HG03442 (cell line): ENCODE results near the gene SMAGP.
"Not testable (repeated sequence)": the region's sequence is repeated elsewhere in the genome, so short reads cannot be mapped to it uniquely, and the experiment has no call there.

ENCODE experiments used
- ATAC-seq: cut with Tn5 transposase; IDR thresholded peaks from one replicate; pipeline ENCODE4 v1.9.1; 2021; ENCODE audit warnings: mild to moderate bottlenecking, moderate library complexity; ENCODE audit not compliant: unreplicated experiment

Gene SMAGP

GRCh38 chr12:51227112-51227511 is 43.1 kb downstream of the SMAGP start:
- ATAC-seq = not testable (repeated sequence)

- ATAC-seq = no peak
These were observed 44.4 kb downstream of the SMAGP start for GRCh38 chr12:51225771-51226170.

GRCh38 chr12:51225234-51225633 is 45.0 kb downstream of the SMAGP start:
- ATAC-seq = no peak

- no peak for ATAC-seq
These were observed 45.6 kb downstream of the SMAGP start for GRCh38 chr12:51224625-51225024.

GRCh38 chr12:51222461-51222860 is 47.8 kb downstream of the SMAGP start:
- no peak for ATAC-seq

- ATAC-seq = not testable (repeated sequence)
These were observed 50.4 kb downstream of the SMAGP start for GRCh38 chr12:51219857-51220256.

GRCh38 chr12:51219322-51219721 is 50.9 kb downstream of the SMAGP start:
- no peak for ATAC-seq

GRCh38 chr12:51218607-51219161 is 51.5 kb downstream of the SMAGP start:
- no peak for ATAC-seq

GRCh38 chr12:51217968-51218606 is 52.1 kb downstream of the SMAGP start, which contains the start of gene POU6F1:
POU6F1 (minus strand) TSS chr12:51218062; CDS start chr12:51206836, 11,226 bp downstream.
- peak; percentile 60 for ATAC-seq

- ATAC-seq = peak; percentile 53
These were observed 52.9 kb downstream of the SMAGP start for GRCh38 chr12:51217133-51217967.

GRCh38 chr12:51216642-51217041 is 53.6 kb downstream of the SMAGP start:
- no peak for ATAC-seq

- ATAC-seq = no peak
These were observed 55.3 kb downstream of the SMAGP start for GRCh38 chr12:51214895-51215294.

GRCh38 chr12:51210690-51211395 is 59.4 kb downstream of the SMAGP start:
- no peak for ATAC-seq

- no peak for ATAC-seq
These were observed 61.0 kb downstream of the SMAGP start for GRCh38 chr12:51209259-51209658.

- no peak for ATAC-seq
These were observed 62.1 kb downstream of the SMAGP start for GRCh38 chr12:51208016-51208660.

- ATAC-seq = no peak
These were observed 64.9 kb downstream of the SMAGP start for GRCh38 chr12:51205350-51205749.

- ATAC-seq = no peak
These were observed 67.5 kb downstream of the SMAGP start for GRCh38 chr12:51202718-51203117.

- ATAC-seq = no peak
These were observed 69.4 kb downstream of the SMAGP start for GRCh38 chr12:51200806-51201205.

GRCh38 chr12:51200156-51200555 is 70.1 kb downstream of the SMAGP start:
- no peak for ATAC-seq

GRCh38 chr12:51199366-51199945 is 70.8 kb downstream of the SMAGP start:
- no peak for ATAC-seq
